K562 (cell line): Measurements from ENCODE around the gene SNX15. TPM values are rescaled to one million over a fixed set of nuclear protein-coding genes. Genes with fewer than 3 reads are reported as not detected.

Experiments
- CLOCK ChIP-seq: fragments of 250-450 bp; sonication (Bioruptor Pico); IDR thresholded peaks from 2 replicates; pipeline ENCODE4 v1.4.0; 2020; ENCODE audit warnings: mild to moderate bottlenecking, moderate library complexity, borderline replicate concordance
- DIDO1 ChIP-seq: fragments of 450-650 bp; IDR thresholded peaks from 2 replicates; pipeline ENCODE4 v1.6.1; 2016; ENCODE audit warnings: low read depth, missing biosample characterization, missing genetic modification characterization
- GABPB2 ChIP-seq: fragments of 250-450 bp; sonication (Bioruptor Pico); conservative IDR thresholded peaks from 2 replicates; pipeline ENCODE4 v1.5.1; 2021; ENCODE audit warnings: mild to moderate bottlenecking
- HMGXB4 ChIP-seq: sonication (generic); formaldehyde crosslinking; IDR thresholded peaks from 2 replicates; pipeline ENCODE4 v1.8.1; 2023; ENCODE audit warnings: mild to moderate bottlenecking, missing genetic modification reagents
- HNRNPUL1 ChIP-seq: fragments of 200-400 bp; formaldehyde crosslinking; IDR thresholded peaks from 2 replicates; pipeline ENCODE4 v1.6.1; 2017; ENCODE audit warnings: low read length
- HOMEZ ChIP-seq: fragments of 250-450 bp; sonication (Bioruptor Pico); IDR thresholded peaks from 2 replicates; pipeline ENCODE4 v1.4.0; 2020; ENCODE audit warnings: mild to moderate bottlenecking, moderate library complexity
- MEIS2 ChIP-seq: fragments of 450-650 bp; IDR thresholded peaks from 2 replicates; pipeline ENCODE4 v1.6.1; 2014; ENCODE audit warnings: mild to moderate bottlenecking; ENCODE audit not compliant: partially characterized antibody
- MNT ChIP-seq, 2 experiments: fragments of 450-650 bp; conservative IDR thresholded peaks; 2 replicates each; pipeline ENCODE4 v1.6.1; 2017; ENCODE audit warnings: mild to moderate bottlenecking in 2 of 2, moderate library complexity in 2 of 2
- NCOA2 ChIP-seq, 2 experiments: fragments of 450-650 bp; IDR thresholded peaks; 2 replicates each; pipeline ENCODE4 v1.6.1; 2018; ENCODE audit warnings: mild to moderate bottlenecking in 2 of 2, moderate library complexity in 1 of 2; ENCODE audit not compliant: partially characterized antibody in 2 of 2
- NFATC3 ChIP-seq: fragments of 450-650 bp; IDR thresholded peaks from 2 replicates; pipeline ENCODE4 v1.6.1; 2017; ENCODE audit warnings: mild to moderate bottlenecking
- NFRKB ChIP-seq: fragments of 450-650 bp; IDR thresholded peaks from 2 replicates; pipeline ENCODE4 v1.6.1; 2016; ENCODE audit warnings: low read depth
- NONO ChIP-seq, 2 experiments: fragments of 200-400 bp in 1 of 2; fragments of 450-650 bp in 1 of 2; formaldehyde crosslinking in 1 of 2; IDR thresholded peaks; 2 replicates each; pipeline ENCODE4 v1.6.1; 2017; ENCODE audit warnings: low read depth in 2 of 2, mild to moderate bottlenecking in 2 of 2, moderate library complexity in 2 of 2, low read length in 1 of 2
- PCBP2 ChIP-seq: fragments of 200-400 bp; formaldehyde crosslinking; IDR thresholded peaks from 2 replicates; pipeline ENCODE4 v1.6.1; 2018; ENCODE audit warnings: low read length, low read depth, mild to moderate bottlenecking, moderate library complexity; ENCODE audit not compliant: poor library complexity, severe bottlenecking
- PHF21A ChIP-seq: fragments of 450-650 bp; IDR thresholded peaks from 2 replicates; pipeline ENCODE4 v1.6.1; 2017; ENCODE audit warnings: low read depth, borderline replicate concordance
- SMAD3 ChIP-seq: fragments of 450-650 bp; formaldehyde crosslinking; conservative IDR thresholded peaks from 2 replicates; pipeline ENCODE4 v1.4.0; 2020; ENCODE audit warnings: mild to moderate bottlenecking
- SOX6 ChIP-seq: fragments of 450-650 bp; IDR thresholded peaks from 2 replicates; pipeline ENCODE4 v1.6.1; 2014; ENCODE audit warnings: mild to moderate bottlenecking
- TFAP4 ChIP-seq: sonication (generic); formaldehyde crosslinking; IDR thresholded peaks from 2 replicates; pipeline ENCODE4 v1.8.0; 2022; ENCODE audit warnings: missing genetic modification reagents, mild to moderate bottlenecking, moderate library complexity, borderline replicate concordance
- ZNF239 ChIP-seq: fragments of 250-450 bp; sonication (Bioruptor Pico); IDR thresholded peaks from 2 replicates; pipeline ENCODE4 v1.4.0; 2020; ENCODE audit warnings: mild to moderate bottlenecking
- ZNF77 ChIP-seq: fragments of 250-450 bp; sonication (Bioruptor Pico); IDR thresholded peaks from 2 replicates; pipeline ENCODE4 v1.5.0; 2020
- polyA plus RNA-seq, 8 experiments: library from polyadenylated mRNA; depleted of rRNA in 4 of 8; stranded (reverse) in 5 of 8; unstranded in 3 of 8; fragments of >200 nt; fragmentation: Nextera tagmentation in 2 of 8; fragmentation: Illumina TruSeq in 1 of 8; extraction: Ambion mirVana in 2 of 8; extraction: Trizol in 1 of 8; gene quantifications; 2 replicates each; pipeline versions ENCODE4 v1.2.1 to v1.2.3, GENCODE V29; 2011 to 2014; ENCODE audit warnings: inconsistent platforms in 1 of 8, missing spikeins in 1 of 8
- total RNA-seq, 7 experiments: library from RNA; depleted of rRNA in 6 of 7; stranded (reverse); fragments of >200 nt in 6 of 7; fragmentation: Illumina TruSeq in 2 of 7; extraction: Trizol in 2 of 7; gene quantifications; 2 replicates each; pipeline versions ENCODE4 v1.2.1 to v1.2.3, GENCODE V29; 2011 to 2021; ENCODE audit warnings: low replicate concordance in 1 of 7

Gene SNX15
- total and polyA plus RNA-seq, 9 of the 15 experiments (the other 6 are each of a cell fraction or from before 2014, with no cell fraction given) = 1.8 to 27.8 (median 15.2) TPM

- TF ChIP-seq ZNF77 (CRISPR knock-in tag) (no peak), MEIS2 (peak; percentile 38), NFATC3 (no peak), GABPB2 (CRISPR knock-in tag) (no peak; the same call in 1 of the 2 replicates), PHF21A (no peak), TFAP4 (CRISPR knock-in tag) (peak; percentile 86), CLOCK (no peak), MNT (conservative IDR thresholded peaks at IDR 0.05) (peak; percentile 73 to 87), HOMEZ (CRISPR knock-in tag) (no peak), DIDO1 (tag) (no peak), NFRKB (0 out of 2 replicates have a peak, but pooled peaks have one; percentile 14), PCBP2 (no peak), HMGXB4 (no peak), NCOA2 (IDR thresholded peaks at IDR 0.05; ENCODE audit: partially characterized antibody in 2 of 2) (peak in 1 of 2 experiments; percentile 99), SMAD3 (CRISPR knock-in tag) (no peak), NONO (IDR thresholded peaks at IDR 0.05; ENCODE audit: low read depth in 2 of 2, low read length in 1 of 2) (no peak), ZNF239 (CRISPR knock-in tag) (no peak), HNRNPUL1 (no peak), SOX6 (no peak; the same call in 1 of the 2 replicates)
These were observed at the start of gene SNX15 (continued) for GRCh38 chr11:65027213-65028067.
